Measurements from ENCODE around the gene ZSWIM6. TPM values are rescaled to one million over a fixed set of nuclear protein-coding genes. Genes with fewer than 3 reads are reported as not detected.

The ZSWIM6 gene
- total RNA-seq, 2 experiments from 2014 or later: 4.4 TPM

DNA sequence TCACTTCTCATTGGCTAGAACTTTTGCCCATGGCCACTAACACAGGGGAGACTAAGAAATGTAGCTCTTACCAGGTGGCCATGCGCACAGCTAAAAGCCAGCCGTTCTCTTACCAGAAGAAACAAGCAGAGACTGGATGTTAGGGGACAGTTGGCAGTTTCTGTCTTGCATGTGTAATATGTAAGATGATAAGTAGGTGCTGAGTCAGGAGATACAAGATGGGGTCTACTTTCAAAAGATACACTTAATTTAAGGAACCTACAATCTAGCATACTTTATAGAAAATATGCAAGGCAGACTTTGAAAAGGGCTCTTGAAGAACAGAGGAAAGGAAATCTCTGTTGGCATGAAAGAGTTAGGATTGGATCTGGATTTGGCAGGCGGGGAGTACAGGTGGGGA lies 244.5 kb downstream of the ZSWIM6 start:
- ChIA-PET POLR2A (no interaction called here), CTCF (no interaction called here)
- Mint-ChIP-seq H3K27me3 (no peaks in the 10 kb centered on the region), H3K4me3 (no peak overlapping the region), H3K9me3 (no peaks in the 10 kb centered on the region), H3K4me1 (ENCODE audit: low read depth) (no peaks in the 10 kb centered on the region), H3K36me3 (ENCODE audit: low read depth) (no peaks in the 10 kb centered on the region), H3K27ac (no peak overlapping the region)
- intact Hi-C loops (cut with micrococcal nuclease): no loop called here
- TF ChIP-seq, protein P1, sequence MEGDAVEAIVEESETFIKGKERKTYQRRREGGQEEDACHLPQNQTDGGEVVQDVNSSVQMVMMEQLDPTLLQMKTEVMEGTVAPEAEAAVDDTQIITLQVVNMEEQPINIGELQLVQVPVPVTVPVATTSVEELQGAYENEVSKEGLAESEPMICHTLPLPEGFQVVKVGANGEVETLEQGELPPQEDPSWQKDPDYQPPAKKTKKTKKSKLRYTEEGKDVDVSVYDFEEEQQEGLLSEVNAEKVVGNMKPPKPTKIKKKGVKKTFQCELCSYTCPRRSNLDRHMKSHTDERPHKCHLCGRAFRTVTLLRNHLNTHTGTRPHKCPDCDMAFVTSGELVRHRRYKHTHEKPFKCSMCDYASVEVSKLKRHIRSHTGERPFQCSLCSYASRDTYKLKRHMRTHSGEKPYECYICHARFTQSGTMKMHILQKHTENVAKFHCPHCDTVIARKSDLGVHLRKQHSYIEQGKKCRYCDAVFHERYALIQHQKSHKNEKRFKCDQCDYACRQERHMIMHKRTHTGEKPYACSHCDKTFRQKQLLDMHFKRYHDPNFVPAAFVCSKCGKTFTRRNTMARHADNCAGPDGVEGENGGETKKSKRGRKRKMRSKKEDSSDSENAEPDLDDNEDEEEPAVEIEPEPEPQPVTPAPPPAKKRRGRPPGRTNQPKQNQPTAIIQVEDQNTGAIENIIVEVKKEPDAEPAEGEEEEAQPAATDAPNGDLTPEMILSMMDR (IDR thresholded peaks at IDR 0.05): no peak
- no peak for ATAC-seq
- DNase-seq: no peak

DNA sequence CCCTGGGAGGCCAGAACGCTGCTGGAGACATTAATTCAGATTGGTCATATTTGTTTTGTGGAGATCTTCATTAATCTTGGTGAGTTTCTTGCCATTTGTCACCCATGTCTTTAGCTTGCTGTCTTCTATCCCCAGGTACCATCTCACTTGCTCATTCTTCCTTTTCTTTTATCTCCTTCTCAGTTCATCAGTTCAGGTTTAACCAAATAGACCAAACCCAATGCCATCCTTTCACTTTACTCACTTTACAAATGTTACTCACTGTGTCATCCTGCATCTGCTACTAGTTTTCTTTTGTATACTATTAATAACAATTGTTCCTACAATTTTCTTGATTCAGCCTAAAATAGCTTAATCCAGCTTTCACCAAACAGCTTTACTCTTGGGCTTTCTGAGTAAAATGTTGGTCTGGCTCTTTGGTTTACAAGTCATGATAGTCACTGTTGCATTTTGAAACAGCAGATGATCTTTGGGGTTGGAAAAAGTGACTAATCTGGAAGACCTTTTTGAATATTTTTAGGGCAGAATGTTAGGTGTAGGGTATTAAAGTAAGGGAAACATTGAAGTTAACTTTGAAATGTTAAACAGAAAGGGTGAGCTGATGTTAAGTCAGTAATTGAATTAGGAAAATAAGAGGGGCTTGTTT lies 246.9 kb downstream of the ZSWIM6 start:
- Mint-ChIP-seq H3K27me3 (peaks cover 3% of the 10 kb centered on the region), H3K27ac (no peak overlapping the region), H3K9me3 (no peaks in the 10 kb centered on the region), H3K4me1 (ENCODE audit: low read depth) (no peaks in the 10 kb centered on the region), H3K36me3 (ENCODE audit: low read depth) (no peaks in the 10 kb centered on the region), H3K4me3 (no peak overlapping the region)
- ChIA-PET POLR2A (interaction anchor here (0.8 kb wide), 2 partner anchors 21 to 35 kb away, joined by 3 read pairs; no protein-coding TSS in a partner anchor), CTCF (no interaction called here)
- DNase-seq: no peak
- ATAC-seq: peak; percentile 84
- TF ChIP-seq, protein P1 (IDR thresholded peaks at IDR 0.05): no peak
- intact Hi-C loops (cut with micrococcal nuclease): no loop called here

DNA sequence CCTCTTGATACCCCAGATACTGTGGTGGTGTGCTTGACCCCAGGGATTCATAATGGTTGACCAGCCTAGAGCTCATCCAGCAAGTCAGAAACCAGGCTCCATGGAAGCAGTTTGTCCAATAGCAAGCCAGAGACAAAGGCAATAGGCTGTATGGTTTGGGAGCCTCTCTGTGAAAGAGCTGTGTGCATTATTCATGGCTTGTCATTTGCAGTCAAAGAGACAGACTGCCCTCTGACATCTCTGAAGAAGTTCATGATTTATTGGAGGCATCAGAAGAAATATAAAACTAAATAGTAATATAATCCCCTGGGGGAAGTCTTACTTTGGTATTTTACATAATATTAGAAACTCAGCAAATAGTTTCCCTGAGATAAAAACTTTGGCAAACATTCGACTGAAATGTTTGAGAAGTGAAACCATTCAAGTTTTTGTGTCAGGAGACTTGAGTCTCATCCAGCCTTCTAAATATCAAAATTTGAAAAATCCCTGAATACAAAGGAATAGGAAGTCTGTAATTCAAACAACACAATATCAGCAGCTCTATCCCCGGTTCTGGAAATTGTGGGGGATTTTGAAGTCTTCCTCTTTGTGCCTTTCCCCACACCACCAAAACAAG lies 250.3 kb downstream of the ZSWIM6 start:
- ATAC-seq (no peak), DNase-seq (no peak)
- TF ChIP-seq, protein P1 (IDR thresholded peaks at IDR 0.05): no peak
- Mint-ChIP-seq H3K9me3 (no peaks in the 10 kb centered on the region), H3K4me3 (no peak overlapping the region), H3K36me3 (ENCODE audit: low read depth) (no peaks in the 10 kb centered on the region), H3K27me3 (peaks cover 8% of the 10 kb centered on the region), H3K4me1 (ENCODE audit: low read depth) (no peaks in the 10 kb centered on the region), H3K27ac (no peak overlapping the region)
- CTCF ChIA-PET: no interaction called here
- intact Hi-C loops (cut with micrococcal nuclease): no loop called here
- POLR2A ChIA-PET: no interaction called here

DNA sequence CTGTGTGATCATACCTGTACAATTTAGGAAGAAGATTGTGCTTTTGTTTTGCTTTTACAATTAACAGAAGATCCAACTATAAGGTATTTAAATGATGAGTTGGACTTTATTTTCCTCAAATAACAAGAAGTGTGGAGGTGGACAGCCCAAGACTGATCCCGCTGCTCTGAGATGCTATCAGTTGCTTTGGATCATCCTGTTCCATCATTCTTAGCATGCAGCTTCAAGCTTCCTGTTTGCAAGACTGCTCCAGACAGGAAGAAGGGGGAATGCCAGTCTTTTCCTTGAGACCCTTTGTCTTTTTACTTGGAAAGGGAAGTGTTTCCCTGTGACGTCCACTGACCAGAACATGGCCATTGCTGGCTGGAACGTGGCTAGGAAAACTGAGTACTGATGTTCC lies 250.8 kb downstream of the ZSWIM6 start:
- ChIA-PET POLR2A (no interaction called here), CTCF (no interaction called here)
- Mint-ChIP-seq H3K36me3 (ENCODE audit: low read depth) (no peaks in the 10 kb centered on the region), H3K27ac (no peak overlapping the region), H3K9me3 (no peaks in the 10 kb centered on the region), H3K27me3 (peaks cover 8% of the 10 kb centered on the region), H3K4me1 (ENCODE audit: low read depth) (no peaks in the 10 kb centered on the region), H3K4me3 (no peak overlapping the region)
- intact Hi-C loops (cut with micrococcal nuclease): no loop called here
- no peak for DNase-seq
- ATAC-seq: no peak
- TF ChIP-seq, protein P1 (IDR thresholded peaks at IDR 0.05): no peak
